ENCODE data around the gene POMT1. TPM values are rescaled to one million over a fixed set of nuclear protein-coding genes. Genes with fewer than 3 reads are reported as not detected.

POMT1 gene
- total RNA-seq, 1 donor from 2014 or later, result 29.8 TPM

GRCh38 chr9:131565369-131565768, 62.7 kb downstream of the POMT1 start:
- H3K27ac Mint-ChIP-seq, result no peak overlapping the region
- H3K4me1 Mint-ChIP-seq, result no peaks in the 10 kb centered on the region
- no peak for ATAC-seq (ENCODE audit: low read depth)
- POLR2A ChIA-PET, result interaction anchor here (0.6 to 0.7 kb wide), 3 partner anchors 27 to 96 kb away, joined by 3 to 13 read pairs (median 4); no protein-coding TSS in a partner anchor
- intact Hi-C loops (cut with micrococcal nuclease), result loop anchor here (5.0 kb wide), 1 partner anchor 1202 kb away; no protein-coding TSS in a partner anchor
- DNase-seq, result no peak
- H3K4me3 Mint-ChIP-seq, result no peak overlapping the region
- no peaks in the 10 kb centered on the region for H3K27me3 Mint-ChIP-seq
- CTCF ChIA-PET, result no interaction called here
- peaks cover 2% of the 10 kb centered on the region for H3K9me3 Mint-ChIP-seq
- no peak for TF ChIP-seq CTCF (IDR thresholded peaks at IDR 0.05)
- H3K36me3 Mint-ChIP-seq (ENCODE audit: low read depth), result peaks cover 30% of the 10 kb centered on the region

GRCh38 chr9:131566158-131566557, 63.4 kb downstream of the POMT1 start:
- H3K9me3 Mint-ChIP-seq, result no peaks in the 10 kb centered on the region
- intact Hi-C loops (cut with micrococcal nuclease), result loop anchor here (5.0 kb wide), 1 partner anchor 1201 kb away; no protein-coding TSS in a partner anchor
- no peak overlapping the region for H3K4me3 Mint-ChIP-seq
- H3K27me3 Mint-ChIP-seq, result no peaks in the 10 kb centered on the region
- ChIA-PET CTCF (no interaction called here), POLR2A (interaction anchor here (0.7 kb wide), 2 partner anchors 63 to 97 kb away, joined by 4 to 13 read pairs; no protein-coding TSS in a partner anchor)
- ATAC-seq (ENCODE audit: low read depth) (no peak), DNase-seq (no peak)
- H3K36me3 Mint-ChIP-seq (ENCODE audit: low read depth), result peaks cover 34% of the 10 kb centered on the region
- H3K4me1 Mint-ChIP-seq, result no peaks in the 10 kb centered on the region
- TF ChIP-seq CTCF (IDR thresholded peaks at IDR 0.05), result no peak
- H3K27ac Mint-ChIP-seq, result no peak overlapping the region

- no peaks in the 10 kb centered on the region for H3K4me1 Mint-ChIP-seq
- POLR2A ChIA-PET, result no interaction called here
- intact Hi-C loops (cut with micrococcal nuclease), result loop anchor here (5.0 kb wide), 1 partner anchor 1199 kb away; no protein-coding TSS in a partner anchor
Measured at GRCh38 chr9:131567910-131568309, 65.2 kb downstream of the POMT1 start.

More at GRCh38 chr9:131567910-131568309, 65.2 kb downstream of the POMT1 start:
- DNase-seq, result no peak
- H3K27ac Mint-ChIP-seq, result peak overlapping the region; percentile 33
- H3K36me3 Mint-ChIP-seq (ENCODE audit: low read depth), result peaks cover 45% of the 10 kb centered on the region
- TF ChIP-seq CTCF (IDR thresholded peaks at IDR 0.05), result no peak
- H3K27me3 Mint-ChIP-seq, result no peaks in the 10 kb centered on the region
- ATAC-seq (ENCODE audit: low read depth), result no peak
- CTCF ChIA-PET, result no interaction called here
- no peaks in the 10 kb centered on the region for H3K9me3 Mint-ChIP-seq
- H3K4me3 Mint-ChIP-seq, result no peak overlapping the region

Other genes starting within 250 kb of the POMT1 start
- 20.6 and 22.9 TPM in 2 replicates for gene FAM78A, start 226.4 kb upstream of the POMT1 start, total RNA-seq
- 0.39 and 0.53 TPM in 2 replicates for gene PLPP7, start 213.2 kb upstream of the POMT1 start, total RNA-seq
- 170 and 206 TPM in 2 replicates for gene PRRC2B, start 108.8 kb upstream of the POMT1 start, total RNA-seq
- gene UCK1, start 28.3 kb downstream of the POMT1 start, total RNA-seq, result 19.1 and 30.4 TPM in 2 replicates
- gene PRRT1B, start 42.6 kb downstream of the POMT1 start, total RNA-seq, result not detected in 2 replicates
- gene RAPGEF1, start 237.2 kb downstream of the POMT1 start, total RNA-seq, result 278 and 318 TPM in 2 replicates

All from activated B cell treated with CpG ODN at 0.5 μM for 24 hours (primary cell).